GM18507 (cell line): ENCODE results near the gene P2RX5.
A peak's percentile ranks its signal among the peaks of the same experiment; 100 is the strongest.

ENCODE experiments used
- DNase-seq: peaks from one replicate; pipeline ENCODE4 v3.0.0; 2011; ENCODE audit warnings: low read depth; ENCODE audit not compliant: insufficient read length; ENCODE audit errors: extremely low spot score
- FAIRE-seq: peaks from 2 replicates; lab custom pipeline; 2011; peaks lifted over from hg19 to GRCh38; lab: Jason Lieb, UNC

P2RX5 gene

GRCh38 chr17:3659541-3660111 is 36.3 kb downstream of the P2RX5 start:
- FAIRE-seq (no peak), DNase-seq (no peak)

- no peak for DNase-seq
- no peak for FAIRE-seq
These were observed 37.0 kb downstream of the P2RX5 start for GRCh38 chr17:3658784-3659449.

GRCh38 chr17:3657874-3658783 is 37.8 kb downstream of the P2RX5 start:
- FAIRE-seq (no peak), DNase-seq (no peak)

GRCh38 chr17:3657588-3657869 is 38.4 kb downstream of the P2RX5 start:
- DNase-seq (no peak), FAIRE-seq (no peak)

- FAIRE-seq (no peak), DNase-seq (no peak)
These were observed 39.0 kb downstream of the P2RX5 start for GRCh38 chr17:3656755-3657587.

- no peak for DNase-seq
- no peak for FAIRE-seq
These were observed 39.6 kb downstream of the P2RX5 start for GRCh38 chr17:3656353-3656752.

- FAIRE-seq = no peak
- no peak for DNase-seq
These were observed 40.2 kb downstream of the P2RX5 start for GRCh38 chr17:3655766-3656165.

GRCh38 chr17:3647769-3648555 is 48.0 kb downstream of the P2RX5 start:
- FAIRE-seq = peak; percentile 71
- no peak for DNase-seq

- FAIRE-seq (no peak), DNase-seq (no peak)
These were observed 48.7 kb downstream of the P2RX5 start for GRCh38 chr17:3647251-3647650.

- DNase-seq = no peak
- no peak for FAIRE-seq
These were observed 50.6 kb downstream of the P2RX5 start for GRCh38 chr17:3645310-3645709.

GRCh38 chr17:3643889-3644349 is 52.0 kb downstream of the P2RX5 start:
- FAIRE-seq (no peak), DNase-seq (no peak)

GRCh38 chr17:3641717-3642486 is 54.1 kb downstream of the P2RX5 start:
- DNase-seq = no peak
- no peak for FAIRE-seq

GRCh38 chr17:3641014-3641413 is 54.9 kb downstream of the P2RX5 start:
- DNase-seq (no peak), FAIRE-seq (no peak)

GRCh38 chr17:3639981-3640596 is 55.9 kb downstream of the P2RX5 start:
- DNase-seq = no peak
- FAIRE-seq = no peak

- FAIRE-seq (no peak), DNase-seq (no peak)
These were observed 59.0 kb downstream of the P2RX5 start for GRCh38 chr17:3636908-3637373.

GRCh38 chr17:3636154-3636907 is 59.6 kb downstream of the P2RX5 start, which contains the start of the genes CTNS and SHPK:
TSS of gene CTNS (plus strand) at chr17:3636760. CDS start at chr17:3640207, 3,447 bp downstream.
TSS of gene SHPK (minus strand) at chr17:3636250. CDS start at chr17:3636219, 31 bp downstream.
- peak; percentile 95 for FAIRE-seq
- peak; percentile 99 for DNase-seq
